HG03025 (cell line): ENCODE measurements around the gene VAV2.

Experiments
- ATAC-seq: cut with Tn5 transposase; IDR thresholded peaks from one replicate; pipeline ENCODE4 v1.9.1; 2021; ENCODE audit warnings: mild to moderate bottlenecking, moderate library complexity; ENCODE audit not compliant: unreplicated experiment, low FRiP score

VAV2 gene

DNA sequence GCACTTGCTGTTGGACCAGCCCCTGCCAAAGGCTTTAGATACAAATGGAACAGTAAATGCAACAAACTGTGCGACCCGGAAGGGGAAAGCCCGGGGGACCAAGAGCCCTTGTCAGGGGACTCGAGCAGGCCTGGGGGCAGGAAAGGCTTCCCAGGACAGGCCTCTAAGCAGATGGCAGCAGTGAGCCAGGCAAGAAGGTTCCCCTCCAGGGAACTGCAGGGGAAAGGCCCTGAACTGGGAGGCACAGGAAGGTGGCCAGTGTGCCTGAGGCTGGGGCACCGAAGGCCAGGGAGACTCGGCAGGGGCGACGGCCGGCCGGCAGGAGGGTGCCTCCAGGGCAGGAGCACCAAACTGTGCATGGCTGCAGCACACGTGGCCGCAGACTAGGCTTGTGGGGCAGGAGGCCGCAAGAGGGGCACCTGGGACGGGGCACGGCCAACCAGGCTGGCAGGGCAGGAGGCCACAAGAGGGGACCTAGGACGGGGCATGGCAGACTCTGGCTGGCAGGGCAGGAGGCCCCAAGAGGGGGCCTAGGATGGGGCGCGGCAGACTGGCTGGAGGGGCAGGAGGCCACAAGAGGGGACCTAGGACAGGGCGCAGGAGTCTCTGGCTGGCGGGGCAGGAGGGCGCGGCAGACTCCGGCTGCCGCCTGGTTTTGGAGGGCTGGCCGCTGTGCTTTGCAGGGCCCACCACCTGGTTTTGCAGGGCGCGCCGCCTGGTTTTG lies 10.0 kb downstream of the VAV2 start:
- no peak for ATAC-seq

DNA sequence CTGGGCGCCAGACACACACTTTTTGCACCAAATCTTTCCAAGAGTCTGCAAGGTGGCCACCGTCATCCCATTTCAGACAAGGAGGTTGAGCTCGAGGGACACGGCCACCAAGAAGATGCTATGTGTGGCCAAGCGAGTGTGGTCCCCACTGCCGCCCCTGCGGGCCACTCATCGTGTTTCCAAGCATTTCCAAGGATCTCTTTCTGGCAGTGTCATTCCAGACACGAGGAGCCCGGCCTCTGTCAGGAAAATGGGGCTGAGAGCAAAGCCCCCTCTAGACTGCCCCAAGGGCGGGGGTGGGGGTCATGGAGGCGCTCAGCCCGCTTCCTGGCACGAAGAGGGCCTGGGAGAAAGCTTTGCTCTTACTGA lies 10.6 kb downstream of the VAV2 start:
- no peak for ATAC-seq

DNA sequence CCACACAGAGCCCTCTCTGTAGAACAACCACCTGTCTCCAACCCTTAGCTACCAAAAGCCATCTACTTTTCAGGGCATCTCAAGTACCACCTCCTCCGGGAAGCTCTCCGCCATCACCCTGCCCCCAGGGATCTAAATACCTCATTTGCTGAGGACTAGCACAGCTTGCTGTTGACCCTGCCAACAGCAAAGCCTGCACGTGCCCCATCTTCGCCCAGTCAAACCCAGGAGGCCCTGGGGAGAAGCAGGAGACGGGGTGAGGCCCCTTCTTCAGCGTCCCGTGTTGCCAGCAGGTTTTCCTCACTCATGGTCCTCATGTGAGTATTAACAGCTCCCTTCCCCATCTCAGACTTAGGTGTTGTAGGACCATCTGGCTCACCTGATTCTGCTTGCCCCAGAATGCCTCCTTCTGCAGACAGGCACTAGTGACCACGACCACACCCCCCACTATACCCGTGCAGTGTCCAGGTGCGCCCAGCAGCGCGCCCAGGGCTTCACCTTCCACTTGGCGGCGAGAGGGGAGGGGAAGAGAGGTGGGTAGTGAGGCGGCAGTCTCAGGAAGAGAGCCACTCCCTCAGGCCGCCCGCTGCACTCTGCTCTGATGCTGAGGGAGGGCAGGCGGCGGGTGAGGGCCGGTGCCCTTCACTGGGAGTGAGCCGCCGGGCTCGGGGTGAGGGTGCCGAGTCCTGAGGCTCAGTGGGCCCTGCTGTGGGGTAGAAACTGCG lies 11.1 kb downstream of the VAV2 start:
- ATAC-seq = no peak

DNA sequence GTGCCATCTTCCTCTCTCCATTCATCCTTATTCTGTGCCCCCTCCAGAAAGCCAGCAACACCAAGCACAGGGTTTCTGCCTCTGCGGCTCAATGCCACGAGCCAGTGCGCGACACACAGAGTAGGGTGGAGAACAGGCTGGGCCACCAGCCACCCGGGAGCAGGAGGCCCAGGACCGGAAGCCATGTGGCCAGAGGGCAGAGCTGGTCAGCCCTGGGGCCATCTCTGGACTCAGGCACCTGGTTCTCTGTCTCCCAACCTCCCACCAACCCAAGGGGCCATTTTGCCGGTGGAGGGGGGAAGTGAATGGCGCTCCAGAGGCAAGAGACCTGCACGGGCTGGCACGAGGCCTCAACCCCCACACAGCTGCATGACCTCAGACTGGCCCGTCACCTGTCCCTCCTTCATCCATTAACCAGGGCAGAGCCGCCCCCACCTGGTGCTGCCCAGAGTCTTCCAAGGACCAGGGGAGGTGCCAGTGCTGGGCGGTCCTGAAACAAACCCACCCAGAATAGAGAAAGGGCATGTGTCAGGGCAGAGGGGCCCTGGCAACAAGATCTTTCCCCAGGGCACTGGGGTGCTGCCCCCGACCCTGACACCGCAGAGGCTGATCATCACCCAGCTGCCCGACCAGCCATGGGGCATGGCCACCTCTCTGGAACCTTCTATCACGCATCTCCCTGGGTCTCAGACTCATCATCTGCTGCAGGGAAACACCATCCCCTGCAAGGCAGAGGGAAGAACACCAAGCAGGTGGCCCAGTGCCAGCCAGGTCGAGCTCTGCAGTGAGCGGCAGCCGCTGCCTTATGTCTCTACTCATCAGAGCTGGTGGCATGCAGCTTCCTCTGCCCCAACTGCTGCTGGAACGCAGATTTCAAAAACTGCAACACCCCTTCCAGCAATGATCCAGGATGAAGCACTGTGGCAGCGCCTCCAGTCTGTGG lies 11.9 kb downstream of the VAV2 start:
- ATAC-seq = no peak

DNA sequence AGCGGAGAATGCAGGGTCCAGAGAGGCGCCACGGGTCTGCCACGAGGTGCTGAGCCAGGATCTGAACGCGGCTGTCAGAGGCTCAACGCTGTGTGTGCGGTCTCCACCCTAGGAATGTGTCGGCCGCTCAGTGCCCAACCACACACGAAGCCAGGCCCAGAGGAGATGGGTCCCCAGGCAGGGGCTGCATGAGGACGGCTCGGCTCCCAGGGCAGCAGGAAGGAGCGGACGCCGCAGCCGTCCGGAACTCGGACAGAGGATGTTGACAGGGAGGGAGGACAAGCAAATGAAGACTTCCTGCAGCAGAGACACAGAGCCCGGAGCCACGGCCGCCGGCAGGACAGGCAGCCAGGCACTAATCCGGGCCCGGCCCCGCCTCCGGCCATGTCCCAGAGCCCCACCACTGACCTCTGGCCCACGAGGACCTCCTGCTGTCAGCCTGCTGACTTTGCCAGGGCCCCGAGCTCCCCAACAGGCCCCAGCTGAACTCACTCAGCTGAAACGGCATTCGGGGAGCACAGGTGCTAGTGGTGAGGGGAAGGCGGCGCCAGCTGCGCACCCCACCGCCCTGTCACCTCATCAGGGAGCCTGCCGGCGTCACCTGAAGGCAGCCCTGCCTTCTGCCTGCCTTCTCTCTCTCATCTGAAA lies 12.7 kb downstream of the VAV2 start:
- no peak for ATAC-seq

DNA sequence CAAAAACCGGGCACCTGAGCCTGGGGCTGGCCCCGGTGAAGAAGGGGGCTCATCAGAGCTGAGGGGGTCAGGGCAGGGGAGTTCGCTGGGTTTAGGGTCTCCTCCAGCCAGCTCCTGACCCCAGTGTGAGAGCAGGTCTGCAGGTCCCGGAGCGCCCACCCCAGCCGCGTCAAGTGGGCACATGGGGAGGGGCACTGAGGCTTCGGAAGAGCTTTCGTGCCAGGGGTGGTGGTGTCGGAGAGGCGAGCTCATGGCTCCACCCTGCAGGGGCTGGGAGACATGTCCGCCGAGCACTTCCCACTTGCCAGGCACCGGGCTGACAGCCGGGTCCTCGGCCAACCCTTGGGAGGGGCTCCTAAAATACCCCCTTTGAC lies 13.2 kb downstream of the VAV2 start:
- no peak for ATAC-seq

DNA sequence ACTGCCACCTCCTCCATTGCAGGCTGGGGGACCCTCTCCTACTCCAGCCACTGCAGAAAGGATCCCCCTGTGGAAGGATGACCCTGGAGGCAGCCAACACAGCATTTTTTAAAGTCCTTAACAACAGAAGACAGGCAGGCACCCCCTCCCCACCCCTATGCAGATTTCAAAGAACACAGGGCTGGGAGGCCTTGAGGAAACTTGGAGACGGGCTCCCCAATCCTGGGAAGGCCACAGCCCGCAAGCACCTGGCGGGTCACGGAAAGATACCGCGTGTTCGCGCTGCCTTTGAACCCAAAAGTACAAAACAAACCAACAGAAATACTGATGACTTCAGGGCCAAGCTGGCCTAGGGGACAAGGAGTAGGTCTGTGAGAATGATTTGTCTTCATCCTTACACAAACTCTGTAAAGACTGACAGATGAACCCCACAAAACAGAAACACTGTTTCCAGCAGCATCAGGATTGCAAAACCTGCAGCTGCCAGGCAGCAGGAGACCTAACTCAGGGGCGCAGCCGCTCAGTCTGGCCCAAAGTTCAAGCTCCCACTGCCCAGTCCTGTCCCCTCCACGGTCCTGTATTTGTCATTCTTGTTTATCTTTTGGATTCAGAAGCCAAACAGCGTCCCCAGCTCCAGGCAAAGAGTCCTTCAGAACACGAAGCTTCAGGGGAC lies 13.8 kb downstream of the VAV2 start:
- ATAC-seq = no peak

DNA sequence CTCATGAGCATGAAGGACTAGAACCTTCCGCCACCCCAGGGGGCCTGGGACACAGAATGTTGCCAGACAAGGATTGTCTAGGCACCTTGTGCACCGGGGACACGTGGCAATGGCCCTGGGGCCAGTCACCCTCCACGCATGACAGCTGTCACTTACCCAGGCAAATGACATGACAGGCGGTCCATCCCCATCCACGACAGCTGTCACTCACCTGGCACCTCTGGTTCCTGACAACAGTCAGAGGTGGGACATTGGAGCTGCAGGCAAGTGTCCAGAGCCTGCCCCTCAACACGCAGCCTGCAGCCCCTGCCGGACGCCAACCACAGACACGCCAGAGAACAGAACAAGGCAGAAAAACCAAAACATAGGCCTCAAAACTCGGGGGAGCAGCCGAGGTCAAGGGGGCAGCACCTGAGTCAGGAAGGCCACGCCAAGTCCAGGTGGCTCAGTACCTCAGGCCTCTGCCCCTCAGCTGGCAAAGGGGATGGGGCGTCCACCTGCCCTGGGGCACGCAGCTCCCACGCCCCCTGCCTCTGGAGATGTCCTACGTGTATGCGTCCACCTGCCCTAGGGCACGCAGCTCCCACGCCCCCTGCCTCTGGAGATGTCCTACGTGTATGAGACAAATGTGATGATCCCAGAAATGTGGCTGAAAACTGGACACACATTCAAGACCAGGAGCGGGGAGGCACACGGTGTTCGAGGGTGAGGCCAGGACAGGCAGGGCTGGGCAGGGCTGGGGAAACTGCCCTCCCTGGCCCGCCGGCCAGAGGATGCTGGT lies 14.5 kb downstream of the VAV2 start:
- no peak for ATAC-seq

DNA sequence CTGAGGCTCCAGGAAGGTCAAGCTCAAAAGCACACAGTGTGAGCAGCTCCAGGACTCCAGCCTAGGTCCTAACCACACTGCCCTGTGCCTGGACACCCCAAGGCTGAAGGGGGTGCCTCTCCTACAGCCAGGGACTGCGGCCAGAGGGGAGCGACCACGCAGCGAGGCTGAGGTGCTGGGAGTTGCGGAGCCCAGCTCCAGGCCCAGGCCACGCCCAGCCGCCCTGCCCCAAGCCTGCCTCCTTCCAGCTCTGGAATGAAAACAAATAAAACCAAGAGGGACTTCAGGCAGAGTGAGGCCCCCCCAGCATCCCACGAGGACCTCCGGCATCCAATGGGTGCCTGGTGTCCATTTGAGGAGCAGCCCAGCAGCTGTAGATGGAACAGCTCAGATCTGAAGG lies 15.2 kb downstream of the VAV2 start:
- ATAC-seq = no peak

DNA sequence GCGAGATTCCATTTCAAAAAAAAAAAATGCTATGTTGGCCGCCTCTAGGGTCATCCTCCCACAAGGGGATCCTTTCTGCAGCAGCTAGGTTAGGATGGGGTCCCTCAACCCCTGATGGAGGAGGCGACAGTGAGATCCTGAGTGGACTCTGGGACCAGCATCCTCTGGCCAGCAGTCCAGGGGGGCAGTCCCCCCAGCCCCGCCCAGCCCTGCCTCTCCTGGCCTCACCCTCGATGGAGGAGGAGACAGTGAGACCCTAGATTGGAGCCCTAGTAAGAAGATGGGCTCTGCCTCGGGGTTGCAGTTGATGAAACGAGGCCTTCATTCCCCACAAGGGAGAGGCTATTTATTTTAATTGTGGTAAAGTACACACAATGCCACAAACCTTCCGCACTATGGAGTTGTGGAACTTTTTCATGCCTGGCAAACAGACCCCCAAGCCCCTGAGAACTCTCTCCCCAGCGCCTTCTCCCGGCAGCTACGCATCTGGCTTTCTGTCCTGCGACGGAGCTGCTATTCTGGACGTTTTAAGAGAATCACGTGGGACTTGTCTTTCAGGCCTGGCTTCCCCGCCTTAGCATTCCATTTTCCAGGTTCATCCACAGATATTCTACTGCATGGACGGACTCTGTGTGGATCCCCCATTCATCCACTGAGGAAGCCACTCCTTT lies 15.8 kb downstream of the VAV2 start:
- no peak for ATAC-seq

DNA sequence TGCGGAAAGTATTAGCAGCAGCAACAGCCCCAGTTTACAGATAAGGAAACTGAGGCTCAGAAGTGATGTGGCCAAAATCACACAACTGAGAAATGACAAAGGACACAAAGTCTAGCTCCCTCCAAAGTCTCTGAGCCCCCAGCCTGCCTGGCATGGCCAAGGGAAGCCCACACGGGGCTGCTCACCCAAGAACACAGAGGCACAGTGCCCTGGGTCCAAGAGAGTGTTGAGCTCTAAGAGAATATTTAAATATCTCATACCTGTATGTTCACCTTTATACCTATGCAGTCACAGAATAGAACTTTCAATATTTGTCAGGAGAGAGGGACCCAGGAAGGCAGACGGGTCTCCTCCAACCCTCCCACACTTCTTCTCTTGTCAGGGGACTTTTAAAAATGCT lies 16.6 kb downstream of the VAV2 start:
- no peak for ATAC-seq

DNA sequence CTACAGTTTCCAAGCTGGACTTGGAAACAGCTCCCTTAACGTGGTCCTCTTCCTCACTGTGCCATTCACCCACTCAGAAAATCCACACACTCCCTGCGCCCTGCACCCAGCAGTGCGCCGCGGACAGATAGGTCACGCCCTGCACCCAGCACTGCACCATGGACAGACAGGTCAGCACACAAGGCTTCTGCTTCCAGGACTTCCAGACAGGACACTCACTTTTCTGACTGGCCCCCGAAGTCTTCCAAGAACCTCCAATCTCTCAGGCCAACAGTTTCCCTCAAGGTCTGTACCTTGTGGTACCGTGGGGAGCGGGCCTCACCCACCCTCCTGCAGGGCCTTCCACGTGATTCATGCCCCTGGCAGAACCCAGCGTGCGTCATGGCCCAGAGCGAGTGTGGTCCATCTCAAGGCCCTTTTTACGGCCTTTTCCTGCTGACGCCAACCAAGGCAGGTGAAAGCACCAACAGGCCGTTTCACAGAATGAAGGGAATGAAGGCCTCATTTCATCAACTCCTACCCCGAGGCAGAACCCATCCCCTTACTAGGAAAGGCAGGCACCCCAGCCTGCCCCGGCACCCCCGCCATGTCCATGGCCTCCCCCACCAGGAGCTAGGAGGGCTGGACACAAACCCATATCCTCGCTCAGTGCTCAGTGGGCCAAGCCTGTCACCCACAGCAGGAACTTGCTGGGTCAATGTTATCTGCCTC lies 17.3 kb downstream of the VAV2 start:
- no peak for ATAC-seq

DNA sequence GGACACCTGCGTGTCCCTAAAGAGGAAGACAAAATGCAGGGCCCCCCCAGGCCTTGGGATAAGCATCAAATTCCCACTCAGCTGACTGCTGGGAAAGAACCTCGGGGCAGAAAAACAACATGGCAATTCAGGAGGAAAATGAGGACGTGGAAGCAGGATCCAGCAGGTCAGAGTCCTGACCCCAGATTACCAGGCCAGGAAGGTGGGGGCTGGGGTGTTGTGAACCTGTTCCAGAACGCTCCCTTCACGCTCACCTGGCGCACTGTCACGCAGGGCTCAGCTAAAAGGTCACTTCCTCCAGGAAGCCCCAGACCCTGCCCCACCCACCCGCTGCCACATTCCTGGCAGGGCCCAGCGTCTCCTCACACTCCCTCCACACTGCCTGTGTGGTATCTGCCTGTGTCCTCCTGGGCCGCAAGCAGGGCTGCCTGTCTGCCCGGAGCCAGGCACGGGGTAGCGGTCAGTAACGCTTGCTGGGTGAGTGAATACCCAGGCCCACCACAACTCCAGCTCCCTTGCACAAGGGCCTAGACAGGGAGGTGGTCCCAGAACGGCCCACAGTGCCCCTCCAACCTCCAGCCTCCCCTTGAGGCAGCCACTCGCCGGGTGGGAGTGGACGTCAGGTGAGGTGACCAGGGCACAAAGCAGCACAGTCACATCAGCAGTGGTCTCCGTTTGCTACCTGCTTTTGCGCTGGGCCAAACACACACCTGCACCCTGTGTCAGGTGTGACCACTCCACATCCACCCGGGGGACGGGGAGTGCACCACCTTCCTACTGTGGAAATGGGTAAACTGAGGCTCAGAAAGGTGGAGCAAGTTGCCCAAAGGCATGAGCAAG lies 18.1 kb downstream of the VAV2 start:
- no peak for ATAC-seq

DNA sequence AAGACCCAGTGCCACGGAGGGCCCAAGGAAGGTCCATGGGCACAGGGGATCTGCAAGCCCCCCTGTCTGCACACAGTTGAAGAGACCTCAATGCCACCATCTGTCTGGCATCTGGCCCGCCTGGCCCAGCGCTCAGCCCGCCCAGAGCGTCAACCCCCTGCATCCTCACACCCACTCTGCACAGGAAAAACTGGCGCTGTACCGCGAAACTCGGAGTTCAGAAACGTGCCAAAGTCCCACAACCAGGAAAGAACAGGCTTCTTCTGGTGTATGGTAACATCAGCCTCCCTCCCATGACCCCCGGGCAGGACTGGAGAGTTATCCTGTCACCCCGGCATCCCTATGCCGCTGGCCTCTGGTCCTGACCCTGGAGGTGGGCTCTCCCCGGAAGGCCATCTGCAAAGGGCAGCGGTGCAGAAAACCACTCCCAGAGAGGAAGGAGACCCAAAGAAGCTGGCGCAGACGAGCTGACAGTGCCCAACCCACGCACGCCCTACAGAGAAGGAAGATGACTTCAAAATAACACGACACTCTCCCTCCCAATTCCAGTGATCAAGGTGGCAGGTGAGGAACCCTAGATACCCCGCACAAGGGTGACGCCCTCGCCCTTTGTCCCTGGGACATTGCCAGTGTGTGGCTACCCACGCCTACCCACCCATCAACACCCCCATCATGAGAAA lies 18.9 kb downstream of the VAV2 start:
- ATAC-seq = no peak

DNA sequence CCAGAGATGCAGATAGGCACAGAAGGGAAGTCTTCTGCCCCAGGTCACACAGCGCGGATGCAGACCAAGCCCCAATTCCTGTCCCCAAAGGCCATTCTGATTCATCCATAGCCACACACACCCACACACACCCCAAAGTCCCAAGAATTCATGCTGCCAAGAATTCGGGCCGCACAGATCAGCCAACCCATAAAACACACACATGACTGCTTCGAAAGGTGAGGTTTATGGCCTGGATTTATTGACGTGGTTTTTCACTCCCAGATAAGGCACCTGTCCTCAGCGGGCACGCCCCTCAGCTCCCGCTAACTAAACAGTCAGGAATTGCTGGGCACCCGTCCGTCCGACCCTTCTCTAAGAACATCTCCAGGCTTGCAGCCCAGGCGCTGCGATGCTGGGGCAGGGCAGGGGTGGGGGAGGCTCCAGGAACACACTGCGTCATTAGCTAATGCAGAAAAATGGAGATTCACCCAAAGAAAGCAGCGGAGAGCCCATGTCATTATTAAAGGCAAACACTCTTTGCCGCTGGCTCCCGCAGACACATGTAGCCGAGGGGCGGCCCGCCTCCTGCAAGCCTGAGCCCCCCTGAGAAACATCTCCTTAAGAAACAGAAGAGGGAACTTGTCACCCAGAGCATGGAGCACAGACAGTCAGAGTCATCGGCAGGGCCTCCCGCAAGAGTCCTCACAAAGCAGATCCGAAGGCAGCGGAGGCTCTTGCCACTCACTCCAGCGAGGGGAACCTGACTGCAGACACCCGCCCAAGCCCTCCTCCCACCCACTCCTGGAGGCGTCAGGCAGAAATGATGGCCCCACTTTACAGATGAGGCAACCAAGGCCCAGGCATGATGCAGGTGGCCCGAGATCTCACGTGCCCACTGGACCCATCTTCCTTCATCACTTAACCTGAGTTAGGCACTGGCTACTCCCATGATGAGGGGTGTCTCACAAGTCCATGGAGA lies 19.9 kb downstream of the VAV2 start:
- ATAC-seq = no peak
